ENCODE results near the gene CMPK2. TPM values are rescaled to one million over a fixed set of nuclear protein-coding genes. Genes with fewer than 3 reads are reported as not detected.

Gene CMPK2
- total RNA-seq, 2 experiments from 2014 or later, result 102 to 106 TPM

DNA sequence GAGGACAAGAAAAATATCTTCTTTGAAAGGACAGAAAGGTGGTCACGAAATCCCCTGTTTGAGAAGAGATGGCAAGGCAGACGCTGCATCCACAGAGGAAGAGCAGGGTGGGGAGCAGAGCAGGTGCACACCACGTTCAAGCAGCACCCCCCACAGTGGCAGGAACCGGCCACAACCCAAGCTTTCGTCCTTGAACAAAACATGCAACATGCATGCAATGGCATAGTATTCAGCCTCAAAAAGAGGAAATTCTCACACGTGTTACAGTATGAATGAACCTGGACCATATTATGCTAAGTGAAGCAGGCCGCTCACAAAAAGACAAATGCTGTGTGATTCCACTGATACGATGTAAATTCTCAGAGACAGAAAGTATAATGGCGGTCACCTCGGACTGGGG lies 51.4 kb downstream of the CMPK2 start:
- ATAC-seq (ENCODE audit: low read depth) (no peak), DNase-seq (no peak)
- Mint-ChIP-seq H3K27me3 (peaks cover 10% of the 10 kb centered on the region), H3K4me1 (peaks cover 3% of the 10 kb centered on the region), H3K27ac (no peak overlapping the region), H3K4me3 (no peak overlapping the region), H3K36me3 (no peaks in the 10 kb centered on the region), H3K9me3 (no peaks in the 10 kb centered on the region)
- POLR2A ChIA-PET, result no interaction called here

- Mint-ChIP-seq H3K4me1 (peaks cover 3% of the 10 kb centered on the region), H3K27me3 (peaks cover 10% of the 10 kb centered on the region), H3K27ac (no peak overlapping the region), H3K36me3 (no peaks in the 10 kb centered on the region), H3K9me3 (no peaks in the 10 kb centered on the region), H3K4me3 (no peak overlapping the region)
- ATAC-seq (ENCODE audit: low read depth) (no peak), DNase-seq (no peak)
- POLR2A ChIA-PET, result no interaction called here
Observed at GRCh38 chr2:6813573-6813972, 52.1 kb downstream of the CMPK2 start.

DNA sequence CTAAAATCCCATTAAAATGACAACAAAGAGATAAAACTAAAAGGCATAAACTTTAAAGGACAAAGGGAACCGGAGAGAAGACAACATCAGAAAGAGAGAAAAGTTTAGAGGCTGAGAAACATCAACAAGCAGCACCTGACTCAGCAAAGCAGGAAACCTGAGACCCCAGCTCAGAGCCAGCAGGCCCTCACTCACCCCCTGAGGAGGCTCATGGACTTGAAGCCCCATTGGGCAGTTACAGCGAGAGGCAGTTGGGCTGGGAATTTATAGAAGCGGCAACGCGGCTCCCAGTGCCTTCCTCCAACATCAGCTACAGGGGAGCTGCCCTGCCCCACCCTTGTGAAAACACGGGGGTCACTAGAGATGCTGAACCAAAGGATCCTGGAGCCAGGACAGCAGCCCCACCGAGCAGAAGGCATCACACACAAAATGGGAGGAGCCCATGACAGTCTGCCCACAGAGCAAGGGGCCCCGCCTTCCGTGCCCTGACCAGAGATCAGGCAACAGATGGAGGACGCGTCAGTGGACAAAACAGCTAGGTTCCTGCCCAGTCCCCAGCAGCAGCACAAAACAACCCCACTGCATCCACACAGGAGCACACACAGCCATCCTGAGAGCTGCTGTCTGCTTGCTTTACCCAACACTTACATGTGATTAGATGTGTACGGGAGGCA lies 52.7 kb downstream of the CMPK2 start:
- Mint-ChIP-seq H3K4me1 (peaks cover 3% of the 10 kb centered on the region), H3K27ac (no peak overlapping the region), H3K4me3 (no peak overlapping the region), H3K27me3 (peaks cover 10% of the 10 kb centered on the region), H3K9me3 (no peaks in the 10 kb centered on the region), H3K36me3 (no peaks in the 10 kb centered on the region)
- ATAC-seq (ENCODE audit: low read depth), result no peak
- DNase-seq, result no peak
- POLR2A ChIA-PET, result no interaction called here

DNA sequence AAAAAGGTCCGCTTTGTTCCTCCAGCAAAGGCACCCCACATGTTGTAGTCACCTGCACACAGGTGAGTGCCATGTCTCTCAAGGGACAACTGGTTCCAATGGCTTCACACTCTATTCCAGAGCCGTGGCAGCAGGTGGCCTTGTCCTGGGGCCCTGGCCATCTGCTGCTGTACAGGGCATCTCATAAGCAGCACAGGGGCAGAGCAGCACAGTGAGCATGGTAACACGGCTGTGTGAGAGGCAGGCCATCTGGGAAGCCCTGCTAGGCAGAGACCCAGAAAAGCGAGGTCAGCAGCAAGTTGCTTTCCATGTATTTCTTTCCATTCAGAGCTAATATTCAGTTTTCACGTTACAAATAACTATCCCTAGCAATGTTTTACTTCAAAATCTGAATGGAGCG lies 54.7 kb downstream of the CMPK2 start:
- H3K4me1 Mint-ChIP-seq, result peaks cover 3% of the 10 kb centered on the region
- no peaks in the 10 kb centered on the region for H3K36me3 Mint-ChIP-seq
- H3K27me3 Mint-ChIP-seq, result peaks cover 11% of the 10 kb centered on the region
- DNase-seq (no peak), ATAC-seq (ENCODE audit: low read depth) (no peak)
- POLR2A ChIA-PET, result no interaction called here
- H3K4me3 Mint-ChIP-seq, result no peak overlapping the region
- no peaks in the 10 kb centered on the region for H3K9me3 Mint-ChIP-seq
- H3K27ac Mint-ChIP-seq, result no peak overlapping the region

- no peaks in the 10 kb centered on the region for H3K9me3 Mint-ChIP-seq
- H3K27ac Mint-ChIP-seq, result no peak overlapping the region
- DNase-seq (no peak), ATAC-seq (ENCODE audit: low read depth) (no peak)
- H3K4me3 Mint-ChIP-seq, result no peak overlapping the region
- peaks cover 3% of the 10 kb centered on the region for H3K4me1 Mint-ChIP-seq
- H3K27me3 Mint-ChIP-seq, result peaks cover 20% of the 10 kb centered on the region
- POLR2A ChIA-PET, result no interaction called here
- no peaks in the 10 kb centered on the region for H3K36me3 Mint-ChIP-seq
Observed at GRCh38 chr2:6808426-6808825, 57.3 kb downstream of the CMPK2 start.

DNA sequence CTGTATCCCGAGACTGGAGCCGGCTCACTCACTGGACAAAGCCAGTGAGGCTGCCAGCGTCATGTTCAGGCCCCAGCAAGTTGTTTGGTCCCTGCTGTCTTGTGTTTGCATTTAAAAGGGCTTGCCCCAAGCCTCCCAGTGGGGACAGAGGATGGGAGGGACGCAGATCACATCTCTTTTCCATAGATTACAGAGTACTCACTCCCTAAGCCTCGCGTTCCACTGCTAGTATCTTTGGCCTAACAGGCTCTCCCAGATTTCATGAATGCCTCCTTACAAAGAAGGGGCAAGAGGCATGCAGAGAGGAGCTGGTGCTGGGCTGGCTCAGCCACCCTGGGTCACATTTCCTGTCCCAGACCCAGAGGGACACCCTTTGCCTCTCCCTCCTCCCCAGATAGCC lies 59.1 kb downstream of the CMPK2 start:
- Mint-ChIP-seq H3K27ac (no peak overlapping the region), H3K36me3 (no peaks in the 10 kb centered on the region), H3K4me1 (no peaks in the 10 kb centered on the region), H3K4me3 (no peak overlapping the region), H3K9me3 (no peaks in the 10 kb centered on the region), H3K27me3 (peaks cover 21% of the 10 kb centered on the region)
- ATAC-seq (ENCODE audit: low read depth) (no peak), DNase-seq (no peak)
- POLR2A ChIA-PET, result no interaction called here

DNA sequence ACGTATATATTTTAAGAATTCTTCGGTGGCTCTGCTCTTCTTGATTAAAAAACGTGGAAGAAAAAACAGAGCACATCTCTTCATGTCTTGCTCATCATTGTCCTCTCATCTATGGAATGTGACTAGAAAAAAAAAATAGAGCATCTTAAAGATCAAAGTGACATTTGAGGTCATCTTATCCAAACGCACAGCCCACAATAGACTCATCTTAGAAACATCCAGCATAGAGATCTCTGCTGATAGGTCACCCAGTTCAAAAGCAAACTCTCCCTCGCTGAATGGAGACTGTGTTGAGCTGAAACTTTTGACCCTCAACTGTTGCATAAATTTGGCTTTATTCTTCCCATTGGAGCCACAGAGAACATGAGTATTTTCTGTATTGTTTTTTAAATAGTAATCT lies 65.2 kb downstream of the CMPK2 start:
- H3K4me1 Mint-ChIP-seq, result no peaks in the 10 kb centered on the region
- H3K27me3 Mint-ChIP-seq, result peaks cover 25% of the 10 kb centered on the region
- H3K4me3 Mint-ChIP-seq, result no peak overlapping the region
- DNase-seq (no peak), ATAC-seq (ENCODE audit: low read depth) (no peak)
- no peak overlapping the region for H3K27ac Mint-ChIP-seq
- no peaks in the 10 kb centered on the region for H3K9me3 Mint-ChIP-seq
- H3K36me3 Mint-ChIP-seq, result no peaks in the 10 kb centered on the region
- POLR2A ChIA-PET, result no interaction called here

Other genes starting within 250 kb of the CMPK2 start
- 100 to 1,000 TPM; 104 to 105 TPM for gene RSAD2, start 11.9 kb upstream of the CMPK2 start, total RNA-seq
- gene RNF144A, start 51.5 kb upstream of the CMPK2 start, total RNA-seq, result 10 to 100 TPM; 78.7 to 91.1 TPM